H1 (cell line): ENCODE results near the gene GALNT17.

Source experiments
- POLR2A ChIP-seq, 2 experiments: IDR thresholded peaks; 1 replicate in 1 of 2; 2 replicates in 1 of 2; pipeline ENCODE4 v1.6.1; 2011; ENCODE audit warnings: low read depth in 2 of 2, low read length in 2 of 2, mild to moderate bottlenecking in 2 of 2; ENCODE audit errors: control extremely low read depth in 1 of 2
- TAF1 ChIP-seq: IDR thresholded peaks from 2 replicates; pipeline ENCODE4 v1.6.1; 2011; ENCODE audit warnings: mild to moderate bottlenecking, low read depth, low read length
- TF ChIP-seq, protein P1 (sequence below), 3 experiments: IDR thresholded peaks; 1 replicate in 2 of 3; 2 replicates in 1 of 3; pipeline versions ENCODE4 v1.5.1 to v1.6.1; 2011; ENCODE audit warnings: low read length in 3 of 3, mild to moderate bottlenecking in 3 of 3, inconsistent platforms in 2 of 3, low read depth in 1 of 3, moderate library complexity in 1 of 3; ENCODE audit not compliant: insufficient read depth in 1 of 3; ENCODE audit errors: control extremely low read depth in 1 of 3

DNA sequence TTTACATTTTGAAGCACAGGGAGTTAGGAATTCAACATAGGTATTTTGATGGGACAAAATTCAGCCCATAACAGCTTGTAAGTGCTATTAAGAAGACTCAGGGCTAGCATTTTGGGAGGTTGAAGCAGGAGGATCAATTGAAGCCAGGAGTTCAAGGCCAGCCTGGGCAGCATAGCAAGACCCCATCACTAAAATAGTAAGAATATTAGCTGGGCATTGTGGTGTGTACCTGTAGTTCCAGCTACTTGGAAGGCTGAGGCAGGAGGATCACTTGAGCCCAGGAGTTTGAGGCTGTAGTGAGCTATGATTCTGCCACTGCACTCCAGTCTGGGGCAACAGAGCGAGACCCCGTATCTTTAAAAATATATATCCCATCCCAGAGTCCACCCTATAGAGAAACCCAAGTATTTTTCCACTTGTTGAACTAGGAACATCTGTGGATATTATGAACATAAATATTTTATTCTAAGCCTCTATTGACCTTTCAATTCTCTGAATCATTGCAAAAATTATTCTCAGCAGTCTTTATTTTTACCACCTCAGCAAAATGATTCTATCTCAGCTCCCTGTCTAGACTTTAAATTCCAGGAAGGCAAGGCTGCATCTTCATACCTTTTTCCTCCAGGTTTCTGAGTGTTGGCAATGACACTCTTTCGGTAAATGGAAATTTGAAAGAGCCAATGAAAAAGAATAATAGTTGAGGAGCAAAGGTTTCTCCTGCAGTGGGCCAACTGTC lies 181.0 kb downstream of the GALNT17 start:
- TF ChIP-seq, protein P1, sequence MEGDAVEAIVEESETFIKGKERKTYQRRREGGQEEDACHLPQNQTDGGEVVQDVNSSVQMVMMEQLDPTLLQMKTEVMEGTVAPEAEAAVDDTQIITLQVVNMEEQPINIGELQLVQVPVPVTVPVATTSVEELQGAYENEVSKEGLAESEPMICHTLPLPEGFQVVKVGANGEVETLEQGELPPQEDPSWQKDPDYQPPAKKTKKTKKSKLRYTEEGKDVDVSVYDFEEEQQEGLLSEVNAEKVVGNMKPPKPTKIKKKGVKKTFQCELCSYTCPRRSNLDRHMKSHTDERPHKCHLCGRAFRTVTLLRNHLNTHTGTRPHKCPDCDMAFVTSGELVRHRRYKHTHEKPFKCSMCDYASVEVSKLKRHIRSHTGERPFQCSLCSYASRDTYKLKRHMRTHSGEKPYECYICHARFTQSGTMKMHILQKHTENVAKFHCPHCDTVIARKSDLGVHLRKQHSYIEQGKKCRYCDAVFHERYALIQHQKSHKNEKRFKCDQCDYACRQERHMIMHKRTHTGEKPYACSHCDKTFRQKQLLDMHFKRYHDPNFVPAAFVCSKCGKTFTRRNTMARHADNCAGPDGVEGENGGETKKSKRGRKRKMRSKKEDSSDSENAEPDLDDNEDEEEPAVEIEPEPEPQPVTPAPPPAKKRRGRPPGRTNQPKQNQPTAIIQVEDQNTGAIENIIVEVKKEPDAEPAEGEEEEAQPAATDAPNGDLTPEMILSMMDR (IDR thresholded peaks at IDR 0.05; ENCODE audit: control extremely low read depth in 1 of 3, insufficient read depth in 1 of 3, low read depth in 1 of 3, low read length in 3 of 3) = no peak
- TF ChIP-seq TAF1 = no peak
- TF ChIP-seq POLR2A (IDR thresholded peaks at IDR 0.05; ENCODE audit: control extremely low read depth in 1 of 2, low read depth in 2 of 2, low read length in 2 of 2) = no peak
